Measurements from ENCODE around the gene CUL4A.

Gene CUL4A

DNA sequence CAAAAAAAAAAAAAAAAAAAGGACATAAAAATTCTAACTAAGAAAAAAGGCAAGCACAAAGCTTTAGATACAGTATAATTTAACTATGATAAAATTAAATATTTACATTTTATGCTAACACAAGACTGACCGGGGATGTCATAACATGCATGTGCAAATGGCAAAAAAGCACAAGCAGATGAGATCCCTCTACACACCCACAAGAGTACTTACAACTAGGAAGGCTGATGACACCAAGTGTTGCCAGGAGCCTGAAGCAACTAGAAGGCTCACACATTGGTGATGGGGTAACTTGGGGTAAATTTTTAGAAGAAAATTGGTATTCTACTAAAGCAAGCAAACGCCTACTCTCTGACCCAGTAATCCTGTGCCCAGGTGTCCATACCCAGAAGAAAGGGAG lies 7.6 kb upstream of the CUL4A start:
- H3K4me3 ChIP-seq (ENCODE audit: low read depth, low read length): no peak overlapping the region
- no peak for TF ChIP-seq CTCF (IDR thresholded peaks at IDR 0.05; ENCODE audit: borderline replicate concordance, insufficient read depth, low read depth, low read length)

- no peak for TF ChIP-seq CTCF (IDR thresholded peaks at IDR 0.05; ENCODE audit: borderline replicate concordance, insufficient read depth, low read depth, low read length)
- H3K4me3 ChIP-seq (ENCODE audit: low read depth, low read length): no peak overlapping the region
Measured at GRCh38 chr13:113202912-113203311, 6.5 kb upstream of the CUL4A start.

DNA sequence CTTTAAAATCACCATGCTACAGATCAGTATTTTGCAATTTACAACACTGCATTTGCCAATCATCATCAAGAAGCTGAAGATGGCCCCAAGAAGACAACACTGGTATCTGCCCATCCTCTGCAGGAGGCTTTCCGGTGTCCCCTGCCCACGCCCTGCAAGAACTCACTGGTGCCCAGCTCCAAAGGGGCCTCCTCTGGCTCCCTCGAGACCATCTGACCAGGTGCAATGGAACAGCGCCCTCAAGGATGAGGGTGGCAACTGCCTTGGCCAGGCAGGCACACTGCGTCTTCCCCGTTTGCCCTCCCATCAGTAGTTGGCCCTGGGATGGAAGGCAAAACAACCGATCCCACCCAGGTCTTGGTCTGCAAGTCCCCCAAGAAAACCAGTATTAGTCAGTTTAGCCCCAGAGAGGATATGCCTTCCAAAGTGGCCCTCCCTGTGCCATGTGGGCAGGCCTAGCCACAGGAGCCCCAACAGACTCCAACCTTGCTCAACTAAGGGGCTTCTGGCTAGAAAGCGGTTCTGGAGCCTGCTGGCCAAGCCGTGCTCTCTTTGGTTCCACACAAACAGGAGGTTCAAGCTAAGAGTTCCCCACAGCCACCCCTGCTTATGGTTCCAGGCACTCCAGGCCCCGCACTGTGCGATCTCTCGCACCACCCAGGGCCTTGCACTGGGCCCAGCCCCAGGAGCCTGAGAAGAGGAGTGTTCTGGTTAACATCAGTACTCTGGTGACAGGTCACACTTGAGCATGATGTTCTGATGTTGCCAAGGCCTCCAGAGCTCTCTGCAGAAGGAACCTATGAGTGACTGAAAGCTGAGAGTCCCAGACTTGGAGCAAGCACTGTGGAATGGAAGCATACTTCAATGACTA lies 5.7 kb upstream of the CUL4A start:
- H3K4me3 ChIP-seq (ENCODE audit: low read depth, low read length): no peak overlapping the region
- TF ChIP-seq CTCF (IDR thresholded peaks at IDR 0.05; ENCODE audit: borderline replicate concordance, insufficient read depth, low read depth, low read length): no peak

DNA sequence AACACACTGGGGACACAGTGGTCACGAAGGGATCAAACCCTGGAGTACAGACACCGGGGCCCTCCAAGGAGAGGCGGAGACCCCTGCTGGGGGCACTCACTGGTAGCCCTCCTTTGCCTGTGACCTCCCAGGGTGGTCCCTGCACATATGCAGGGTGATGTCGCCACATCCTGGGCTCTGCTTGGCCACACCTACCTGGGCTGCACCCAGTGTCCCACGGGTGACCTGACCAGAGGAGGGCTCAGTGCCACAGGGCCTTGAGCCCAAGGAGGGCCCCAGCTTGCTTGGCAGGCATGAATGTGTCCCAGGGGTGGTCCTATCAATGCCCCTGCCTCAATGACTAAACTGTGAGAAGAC lies 5.1 kb upstream of the CUL4A start:
- TF ChIP-seq CTCF (IDR thresholded peaks at IDR 0.05; ENCODE audit: borderline replicate concordance, insufficient read depth, low read depth, low read length): no peak
- H3K4me3 ChIP-seq (ENCODE audit: low read depth, low read length): no peak overlapping the region

- TF ChIP-seq CTCF (IDR thresholded peaks at IDR 0.05; ENCODE audit: borderline replicate concordance, insufficient read depth, low read depth, low read length): no peak
- H3K4me3 ChIP-seq (ENCODE audit: low read depth, low read length): no peak overlapping the region
Measured at GRCh38 chr13:113205428-113205931, 3.9 kb upstream of the CUL4A start.

- no peak for TF ChIP-seq CTCF (IDR thresholded peaks at IDR 0.05; ENCODE audit: borderline replicate concordance, insufficient read depth, low read depth, low read length)
- peak overlapping the region; percentile 95 for H3K4me3 ChIP-seq (ENCODE audit: low read depth, low read length)
Measured at GRCh38 chr13:113207460-113207859, 2.0 kb upstream of the CUL4A start.

DNA sequence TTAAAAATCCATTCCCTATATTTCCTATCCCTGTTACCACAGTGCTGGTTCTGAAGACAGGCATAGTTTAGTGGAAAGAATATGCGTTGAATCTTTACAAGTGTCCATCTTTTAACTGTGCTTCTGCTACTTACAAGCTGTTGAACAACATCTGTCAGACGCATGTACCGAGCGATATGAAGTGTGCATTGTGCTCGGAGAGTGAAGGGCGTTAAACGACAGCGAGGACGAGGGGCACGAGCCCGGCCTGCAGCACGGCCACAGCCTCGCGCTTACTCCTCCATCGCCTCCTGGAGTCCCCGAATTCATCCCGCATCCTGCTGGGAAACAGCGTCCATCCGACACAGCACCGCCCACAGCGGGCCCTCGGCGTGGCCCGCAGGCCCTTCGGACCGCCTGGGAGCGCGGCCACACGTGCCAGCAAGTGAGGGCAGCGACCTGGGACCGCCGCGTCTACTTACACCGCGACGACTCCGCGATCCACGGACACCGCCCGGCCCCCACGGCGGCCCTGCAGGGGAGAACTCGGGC lies 1.5 kb upstream of the CUL4A start:
- peak overlapping the region; percentile 95 for H3K4me3 ChIP-seq (ENCODE audit: low read depth, low read length)
- TF ChIP-seq CTCF (IDR thresholded peaks at IDR 0.05; ENCODE audit: borderline replicate concordance, insufficient read depth, low read depth, low read length): no peak

All from GM12875 (cell line).